Endodermal cell (in vitro differentiated cells): ENCODE data around the gene SYT17. TPM values are rescaled to one million over a fixed set of nuclear protein-coding genes. Genes with fewer than 3 reads are reported as not detected.

Experiments
- DNase-seq: peaks from one replicate; pipeline ENCODE4 v3.0.0-alpha.2; 2017
- H3K27ac ChIP-seq: 2 replicates; pipeline ENCODE4 v1.5.1; 2013; ENCODE audit warnings: mild to moderate bottlenecking, low read depth, low read length, moderate library complexity
- H3K27me3 ChIP-seq: 2 replicates; pipeline ENCODE4 v1.6.1; 2013; ENCODE audit warnings: mild to moderate bottlenecking, low read length, moderate library complexity; ENCODE audit not compliant: insufficient read depth, control insufficient read depth, poor library complexity, severe bottlenecking
- H3K36me3 ChIP-seq: 2 replicates; pipeline ENCODE4 v1.7.0; 2013; ENCODE audit warnings: mild to moderate bottlenecking, low read length, moderate library complexity; ENCODE audit not compliant: control insufficient read depth, insufficient read depth
- H3K4me1 ChIP-seq: one replicate; pipeline ENCODE4 v1.7.0; 2013; ENCODE audit warnings: low read length; ENCODE audit not compliant: control insufficient read depth, insufficient read depth
- H3K4me3 ChIP-seq: 2 replicates; pipeline ENCODE4 v1.5.1; 2013; ENCODE audit warnings: mild to moderate bottlenecking, low read length, moderate library complexity
- H3K9ac ChIP-seq: 2 replicates; pipeline ENCODE4 v1.6.1; 2013; ENCODE audit warnings: mild to moderate bottlenecking, low read length, moderate library complexity; ENCODE audit not compliant: poor library complexity, severe bottlenecking; ENCODE audit errors: extremely low read depth
- H3K9me3 ChIP-seq: 2 replicates; pipeline ENCODE4 v1.6.1; 2013; ENCODE audit warnings: mild to moderate bottlenecking, low read length, moderate library complexity; ENCODE audit not compliant: control insufficient read depth
- H3K27ac Mint-ChIP-seq: 2 replicates; pipeline ENCODE4 v1.8.0; 2020; ENCODE audit warnings: mixed read lengths
- H3K27me3 Mint-ChIP-seq: 2 replicates; pipeline ENCODE4 v1.8.0; 2021; ENCODE audit warnings: mild to moderate bottlenecking, mixed read lengths; ENCODE audit not compliant: insufficient read depth
- H3K36me3 Mint-ChIP-seq: 2 replicates; pipeline ENCODE4 v1.8.0; 2020; ENCODE audit warnings: low read depth, mixed read lengths
- H3K4me1 Mint-ChIP-seq: 2 replicates; pipeline ENCODE4 v1.8.0; 2020; ENCODE audit warnings: mixed read lengths
- H3K4me3 Mint-ChIP-seq: 2 replicates; pipeline ENCODE4 v1.8.0; 2020; ENCODE audit warnings: mild to moderate bottlenecking, moderate library complexity, mixed read lengths
- H3K9me3 Mint-ChIP-seq: 2 replicates; pipeline ENCODE4 v1.8.0; 2020; ENCODE audit warnings: mild to moderate bottlenecking, mixed read lengths
- CTCF ChIP-seq: fragments of 200-600 bp; sonication (generic); conservative IDR thresholded peaks from 2 replicates; pipeline ENCODE4 v1.5.0; 2021; ENCODE audit warnings: antibody characterized with exemption, mild to moderate bottlenecking
- WGBS, 2 experiments: methylation state at CpG; one replicate each; pipeline versions ENCODE4 v1.1.5 to v1.1.7; 2013; ENCODE audit warnings: missing lambda C conversion rate in 2 of 2, mixed read lengths in 1 of 2; ENCODE audit not compliant: insufficient coverage in 1 of 2, insufficient read length in 1 of 2; 5-methylcytosine and 5-hydroxymethylcytosine counted together
- total RNA-seq, 2 donors: library from RNA; stranded (reverse); fragmentation: NEBNext Ultra II Directional in 1 of 2; extraction: Animal tissue kit (Norgen Biotek cat#: 25700) in 1 of 2; gene quantifications; 2 replicates in 1 of 2; 3 replicates in 1 of 2; pipeline ENCODE4 v1.2.1, GENCODE V29; 2021

Gene SYT17
- total RNA-seq, 2 donors from 2014 or later: 11.2 to 11.5 TPM

GRCh38 chr16:19223235-19224170 is 55.5 kb downstream of the SYT17 start:
- peak; percentile 93 for TF ChIP-seq CTCF
- Mint-ChIP-seq H3K4me3 (no peak overlapping the region), H3K27ac (no peak overlapping the region), H3K4me1 (peaks cover 4% of the 10 kb centered on the region), H3K36me3 (peaks cover 33% of the 10 kb centered on the region), H3K27me3 (no peaks in the 10 kb centered on the region), H3K9me3 (peaks cover 12% of the 10 kb centered on the region)
- Histone ChIP-seq H3K9me3 (peaks cover 32% of the 10 kb centered on the region), H3K27ac (no peak overlapping the region), H3K9ac (no peak overlapping the region), H3K27me3 (no peaks in the 10 kb centered on the region), H3K4me3 (no peak overlapping the region), H3K36me3 (peaks cover 56% of the 10 kb centered on the region), H3K4me1 (no peaks in the 10 kb centered on the region)
- peak; percentile 90 for DNase-seq
- 54 to 63% methylated on average over 5 to 8 of the region's 8 CpGs for WGBS, 2 experiments

GRCh38 chr16:19225651-19226050 is 57.6 kb downstream of the SYT17 start:
- DNase-seq: no peak
- no peaks in the 10 kb centered on the region for H3K27me3 Mint-ChIP-seq

GRCh38 chr16:19227643-19228042 is 59.6 kb downstream of the SYT17 start:
- TF ChIP-seq CTCF: no peak
- Histone ChIP-seq H3K27ac (no peak overlapping the region), H3K4me3 (no peak overlapping the region), H3K9ac (no peak overlapping the region), H3K4me1 (no peaks in the 10 kb centered on the region), H3K36me3 (peaks cover 70% of the 10 kb centered on the region), H3K27me3 (no peaks in the 10 kb centered on the region), H3K9me3 (peaks cover 32% of the 10 kb centered on the region)
- Mint-ChIP-seq H3K4me3 (no peak overlapping the region), H3K36me3 (peaks cover 31% of the 10 kb centered on the region), H3K27me3 (no peaks in the 10 kb centered on the region), H3K9me3 (peaks cover 12% of the 10 kb centered on the region), H3K27ac (peak overlapping the region; percentile 23), H3K4me1 (peaks cover 4% of the 10 kb centered on the region)
- 40 to 79% methylated on average over 1 of the region's 2 CpGs for WGBS, 2 experiments
- no peak for DNase-seq

More at GRCh38 chr16:19225651-19226050, 57.6 kb downstream of the SYT17 start:
- Mint-ChIP-seq H3K9me3 (peaks cover 12% of the 10 kb centered on the region), H3K36me3 (peaks cover 31% of the 10 kb centered on the region), H3K27ac (no peak overlapping the region), H3K4me3 (no peak overlapping the region), H3K4me1 (peaks cover 4% of the 10 kb centered on the region)
- no peak overlapping the region for H3K9ac ChIP-seq
- no peaks in the 10 kb centered on the region for H3K27me3 ChIP-seq
- no peaks in the 10 kb centered on the region for H3K4me1 ChIP-seq
- peaks cover 64% of the 10 kb centered on the region for H3K36me3 ChIP-seq
- H3K4me3 ChIP-seq: no peak overlapping the region
- H3K9me3 ChIP-seq: peaks cover 32% of the 10 kb centered on the region
- no peak for TF ChIP-seq CTCF
- H3K27ac ChIP-seq: no peak overlapping the region
